DMS53 treated with DMSO at 0.1 percent for 48 hours (cell line): Measurements from ENCODE around the gene DUSP1.
A peak's percentile ranks its signal among the peaks of the same experiment; 100 is the strongest.
"Not testable (repeated sequence)": the region's sequence is repeated elsewhere in the genome, so short reads cannot be mapped to it uniquely, and the experiment has no call there.

Experiments
- DNase-seq: peaks from one replicate; lab custom pipeline; 2025; ENCODE audit not compliant: unreplicated experiment; lab: John Stamatoyannopoulos, UW

The DUSP1 gene, protein sequence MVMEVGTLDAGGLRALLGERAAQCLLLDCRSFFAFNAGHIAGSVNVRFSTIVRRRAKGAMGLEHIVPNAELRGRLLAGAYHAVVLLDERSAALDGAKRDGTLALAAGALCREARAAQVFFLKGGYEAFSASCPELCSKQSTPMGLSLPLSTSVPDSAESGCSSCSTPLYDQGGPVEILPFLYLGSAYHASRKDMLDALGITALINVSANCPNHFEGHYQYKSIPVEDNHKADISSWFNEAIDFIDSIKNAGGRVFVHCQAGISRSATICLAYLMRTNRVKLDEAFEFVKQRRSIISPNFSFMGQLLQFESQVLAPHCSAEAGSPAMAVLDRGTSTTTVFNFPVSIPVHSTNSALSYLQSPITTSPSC

GRCh38 chr5:172770675-172771438, at the start of gene DUSP1:
Gene DUSP1, minus strand, starts transcription at chr5:172771195. Its CDS starts 243 bp downstream, at chr5:172770952.
- peak; percentile 91 for DNase-seq

- no peak for DNase-seq
These were observed 49.2 kb upstream of the DUSP1 start for GRCh38 chr5:172820046-172820767.

DNA sequence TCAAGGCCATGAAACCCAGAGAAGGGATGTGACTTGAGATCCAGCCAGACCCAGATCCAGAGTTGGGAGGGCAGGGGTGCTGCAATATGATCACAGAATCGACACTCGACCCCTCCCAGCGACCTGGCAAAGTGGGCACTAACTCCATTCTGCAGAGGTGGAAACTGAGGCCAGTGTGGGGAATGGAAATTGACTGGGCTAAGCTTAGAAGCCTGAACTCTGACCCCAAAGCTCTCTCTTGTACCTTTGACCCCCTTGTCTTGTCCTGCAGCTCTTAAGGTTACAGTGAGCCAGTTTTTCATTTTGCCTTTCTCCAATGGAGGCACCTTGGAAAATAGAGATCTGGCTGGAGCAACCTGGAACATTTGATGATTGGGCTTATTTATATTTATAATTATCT, 48.6 kb upstream of the DUSP1 start:
- DNase-seq, result no peak

DNA sequence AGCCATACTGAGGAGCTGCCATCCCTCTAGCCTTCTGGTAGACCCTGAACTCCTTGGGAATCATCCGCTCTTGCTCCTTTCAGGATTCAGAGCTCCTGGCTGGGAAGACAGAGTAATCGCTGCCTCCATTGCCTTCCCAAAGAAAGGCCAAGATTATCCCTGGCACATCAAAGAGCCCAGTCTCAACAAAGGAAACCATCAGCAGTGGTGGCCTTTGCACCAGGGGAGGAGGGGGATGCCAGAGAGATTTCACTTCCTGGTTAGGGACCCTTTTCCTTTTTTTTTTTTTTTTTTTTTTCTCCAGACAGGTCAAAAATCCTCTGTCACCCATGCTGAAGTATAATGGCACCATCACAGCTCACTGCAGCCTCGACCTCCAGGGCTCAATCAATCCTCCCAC, 47.1 kb upstream of the DUSP1 start:
- DNase-seq, result no peak

- DNase-seq, result no peak
These were observed 46.7 kb upstream of the DUSP1 start for GRCh38 chr5:172817664-172818063.

- no peak for DNase-seq
These were observed 46.0 kb upstream of the DUSP1 start for GRCh38 chr5:172816925-172817562.

- no peak for DNase-seq
These were observed 44.6 kb upstream of the DUSP1 start for GRCh38 chr5:172815631-172816030.

DNA sequence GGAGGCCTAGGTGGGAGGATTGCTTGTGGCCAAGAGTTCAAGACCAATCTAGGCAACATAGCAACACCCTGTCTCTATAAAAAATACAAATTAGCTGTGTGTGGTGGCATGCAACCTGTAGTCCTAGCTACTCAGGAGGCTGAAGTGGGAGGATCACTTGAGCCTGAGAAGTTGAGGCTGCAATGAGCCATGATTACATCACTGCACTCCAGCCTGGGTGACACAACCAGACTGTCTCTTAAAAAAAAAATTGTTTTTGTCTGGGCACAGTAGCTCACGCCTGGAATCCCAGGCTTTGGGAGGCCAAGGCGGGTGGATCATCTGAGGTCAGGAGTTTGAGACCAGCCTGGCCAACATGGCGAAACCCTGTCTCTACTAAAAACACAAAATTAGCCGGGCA, 40.0 kb upstream of the DUSP1 start:
- DNase-seq, result not testable (repeated sequence)

DNA sequence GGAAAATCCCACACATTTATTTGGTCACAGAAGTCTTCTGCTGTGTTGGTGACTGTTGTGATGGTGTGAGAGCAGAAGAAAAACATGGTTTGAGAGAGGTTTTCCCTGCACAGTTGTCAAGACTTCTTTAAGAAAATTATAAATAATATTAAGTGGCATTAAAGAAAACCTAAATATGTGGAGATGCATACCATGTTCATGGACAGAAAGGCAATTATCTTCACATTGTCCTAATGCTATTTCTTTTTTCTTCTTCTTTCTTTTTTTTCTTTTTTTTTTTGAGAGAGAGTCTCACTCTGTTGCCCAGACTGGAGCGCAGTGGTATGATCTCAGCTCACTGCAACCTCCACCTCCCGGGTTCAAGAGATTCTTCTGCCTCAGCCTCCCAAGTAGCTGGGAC, 38.8 kb upstream of the DUSP1 start:
- DNase-seq, result no peak

DNA sequence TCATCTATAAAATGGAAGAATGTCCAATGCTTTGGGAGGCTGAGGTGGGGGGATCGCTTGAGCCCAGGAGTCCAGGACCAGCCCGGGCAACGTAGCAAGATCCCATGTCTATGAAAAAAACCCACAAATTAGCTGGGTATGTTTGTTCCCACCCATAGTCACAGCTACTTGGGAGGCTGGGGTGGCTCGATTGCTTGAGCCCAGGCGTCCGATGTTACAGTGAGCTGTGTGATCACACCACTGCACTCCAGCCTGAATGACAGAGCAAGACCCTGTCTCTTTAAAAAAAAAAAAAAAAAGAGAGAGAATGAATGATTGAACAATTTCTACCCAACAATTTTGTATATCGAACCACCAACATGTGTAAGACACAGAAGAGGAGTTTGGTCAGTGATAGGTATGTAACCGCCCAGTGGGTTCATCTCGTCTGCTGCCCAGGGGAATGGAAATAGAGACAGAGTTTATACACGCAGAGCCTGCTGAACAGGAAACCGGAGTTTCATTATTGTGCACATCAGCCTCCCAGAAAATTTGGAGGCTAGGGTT, 36.8 kb upstream of the DUSP1 start:
- no peak for DNase-seq

DNA sequence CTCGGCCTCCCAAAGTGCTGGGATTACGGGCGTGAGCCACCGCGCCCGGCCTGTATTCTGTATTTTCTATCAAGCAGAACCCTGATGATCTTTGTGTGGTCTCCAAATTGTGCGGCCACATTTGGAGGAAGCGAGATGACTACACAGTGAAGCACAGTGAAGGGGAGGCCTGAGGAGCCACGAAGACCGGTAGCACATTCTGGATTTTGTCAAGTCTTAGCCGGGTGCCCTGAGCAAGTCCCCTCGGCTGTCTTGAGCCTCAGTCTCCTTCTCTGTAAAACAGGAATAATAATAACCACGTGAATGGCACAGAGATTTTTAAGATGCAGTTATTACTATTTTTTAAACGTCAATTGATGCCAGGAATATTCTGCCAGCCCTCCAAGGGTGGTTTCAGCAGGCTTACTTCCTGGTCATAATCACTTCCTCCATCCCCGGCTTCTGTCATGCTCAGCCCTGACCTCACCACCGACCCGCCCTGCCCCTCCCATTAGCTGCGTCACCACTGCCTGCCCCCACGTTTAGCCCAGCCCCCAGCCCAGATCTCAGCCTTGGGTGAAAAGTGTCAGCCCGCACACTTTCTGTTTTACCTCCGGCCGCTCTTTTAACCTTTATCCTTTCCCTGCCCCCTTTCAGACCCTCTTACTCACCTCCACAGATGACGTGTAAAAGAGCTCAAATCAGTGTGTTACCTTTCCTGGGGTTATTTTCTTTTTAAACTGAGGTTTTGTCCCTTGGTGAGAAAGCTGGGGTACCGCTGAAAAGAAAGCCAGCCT, 36.1 kb upstream of the DUSP1 start:
- peak; percentile 64 for DNase-seq

- no peak for DNase-seq
These were observed 34.8 kb upstream of the DUSP1 start for GRCh38 chr5:172805736-172806255.

DNA sequence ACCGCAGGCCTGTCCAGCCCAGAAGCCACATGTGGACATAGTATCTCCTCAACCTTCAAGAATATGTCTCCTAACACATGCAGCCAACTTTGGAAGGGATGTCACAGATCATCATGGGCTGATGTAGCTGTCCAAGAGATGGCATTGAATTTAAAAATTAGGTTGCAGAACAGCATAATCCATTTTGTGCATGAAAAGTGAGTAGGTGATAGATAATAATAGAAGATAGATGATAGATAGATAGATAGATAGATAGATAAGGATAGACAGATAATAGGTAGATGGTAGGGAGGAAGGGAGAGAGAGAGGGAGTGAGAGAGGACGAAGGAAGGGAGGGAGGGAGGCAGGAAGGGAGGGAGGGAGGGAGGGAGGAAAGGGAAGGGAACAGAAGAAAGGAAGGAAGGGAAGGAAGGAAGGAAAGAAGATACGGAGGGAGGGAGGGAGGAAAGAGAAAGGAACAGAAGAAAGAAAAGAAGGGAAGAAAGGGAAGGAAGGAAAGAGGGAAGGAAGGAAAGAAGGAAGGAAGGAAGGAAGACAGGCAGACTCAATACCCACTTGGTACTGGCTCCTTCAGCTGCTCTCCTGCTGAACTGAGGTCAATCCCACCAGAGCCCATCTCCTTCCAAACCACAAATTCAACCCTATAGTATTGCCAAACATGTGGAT, 34.2 kb upstream of the DUSP1 start:
- DNase-seq, result no peak

DNA sequence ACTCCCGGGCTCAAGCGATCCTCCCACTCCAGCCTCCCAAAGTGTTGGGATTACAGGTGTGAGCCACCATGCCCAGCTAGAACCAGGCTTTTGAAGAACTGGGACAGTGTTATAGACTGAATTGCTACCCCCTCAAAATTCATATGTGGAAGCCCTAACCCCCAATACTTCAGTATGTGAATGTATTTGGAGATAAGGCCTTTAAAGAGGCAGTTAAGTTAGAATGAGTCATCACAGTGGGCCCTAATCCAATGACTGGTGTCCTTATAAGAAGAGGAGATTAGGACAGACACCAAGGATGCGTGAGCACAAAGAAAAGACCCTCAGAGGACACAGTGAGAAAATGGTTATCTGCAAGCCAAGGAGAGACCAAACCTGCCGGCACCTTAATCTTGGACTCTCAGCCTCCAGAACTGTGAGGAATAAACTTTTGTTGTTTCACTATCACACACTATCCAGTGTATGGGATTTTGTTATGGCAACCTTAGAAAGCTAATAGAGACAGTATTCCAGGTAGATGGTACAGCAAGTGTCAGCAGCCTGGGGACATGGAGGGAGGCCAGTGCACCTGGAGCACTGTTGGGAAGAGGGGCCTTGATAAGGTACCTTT, 31.7 kb upstream of the DUSP1 start:
- no peak for DNase-seq

DNA sequence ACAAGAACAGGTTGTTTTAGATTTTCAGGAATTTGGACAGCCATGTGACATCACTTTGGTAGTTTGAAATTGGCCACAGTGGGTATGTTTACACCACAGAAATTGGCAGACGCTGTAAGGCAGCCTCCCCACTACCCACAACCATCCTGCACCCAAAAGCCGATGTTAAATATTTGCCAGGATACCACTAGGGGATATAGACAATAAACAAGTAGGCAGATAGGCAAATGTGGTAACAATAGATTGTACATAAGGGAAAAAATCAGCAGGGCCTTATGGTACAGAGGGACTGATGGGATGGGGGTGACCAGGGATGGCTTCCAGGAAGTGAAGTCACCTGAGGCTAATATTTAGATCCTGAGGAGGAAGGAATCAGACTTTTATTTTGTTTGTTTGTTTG, 31.1 kb upstream of the DUSP1 start:
- DNase-seq, result no peak

DNA sequence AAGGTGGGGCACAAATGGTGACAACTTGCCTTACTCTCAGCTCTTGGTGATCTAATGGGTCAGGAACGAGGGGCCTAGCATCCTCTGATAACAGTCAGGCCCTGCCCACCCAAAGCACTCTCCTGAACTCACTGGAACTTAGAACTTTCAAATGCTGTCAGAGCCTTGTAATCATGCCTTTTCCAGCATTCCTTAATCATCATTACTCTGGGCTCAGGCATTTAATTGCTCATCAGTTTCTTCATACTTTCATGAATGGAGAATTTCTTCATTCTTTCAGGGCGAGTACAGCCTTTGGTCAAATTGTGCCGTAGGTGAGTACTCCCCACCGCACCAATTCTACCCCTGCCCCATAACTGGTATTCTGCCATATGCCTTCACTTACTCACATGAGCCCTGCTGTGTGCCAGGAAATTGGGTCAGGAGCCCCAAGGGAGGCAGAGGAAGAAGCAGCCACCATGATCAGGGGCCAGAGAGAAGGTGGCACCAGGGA, 30.2 kb upstream of the DUSP1 start:
- no peak for DNase-seq

GRCh38 chr5:172800088-172800551, 29.1 kb upstream of the DUSP1 start:
- no peak for DNase-seq

DNA sequence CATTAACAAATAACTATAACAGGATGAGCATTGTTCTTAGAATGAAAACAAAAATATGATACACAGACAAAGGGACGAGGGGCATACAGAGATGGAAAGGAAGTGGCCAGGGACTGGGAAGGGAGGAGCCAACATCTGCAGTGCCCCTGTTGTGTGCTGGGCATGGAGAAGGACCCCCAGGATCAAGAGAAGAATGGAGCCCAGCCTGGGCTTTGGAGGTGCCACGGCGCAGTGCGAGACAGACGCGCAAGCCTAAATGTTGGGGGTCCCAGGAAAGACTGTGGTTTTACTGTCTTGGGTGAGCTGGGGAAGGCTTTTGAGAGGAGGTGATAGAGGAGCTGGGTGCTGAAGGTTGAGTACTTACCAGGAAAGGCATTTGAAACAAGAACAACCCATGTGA, 28.4 kb upstream of the DUSP1 start:
- DNase-seq, result no peak
